ENCODE results near the gene BTBD16. TPM values are rescaled to one million over a fixed set of nuclear protein-coding genes. Genes with fewer than 3 reads are reported as not detected.

Gene BTBD16
- total RNA-seq, 1 experiment from 2014 or later, result 0.45 TPM

GRCh38 chr10:122292376-122292775 is 21.3 kb downstream of the BTBD16 start:
- DNase-seq (ENCODE audit: extremely low read depth, low read depth), result no peak

- no peak for DNase-seq (ENCODE audit: extremely low read depth, low read depth)
Observed at GRCh38 chr10:122293156-122293960, 22.3 kb downstream of the BTBD16 start.

- no peak for DNase-seq (ENCODE audit: extremely low read depth, low read depth)
Observed at GRCh38 chr10:122293961-122294380, 22.9 kb downstream of the BTBD16 start.

- DNase-seq (ENCODE audit: extremely low read depth, low read depth), result no peak
Observed at GRCh38 chr10:122294511-122295450, 23.7 kb downstream of the BTBD16 start.

GRCh38 chr10:122295451-122295809 is 24.3 kb downstream of the BTBD16 start:
- DNase-seq (ENCODE audit: extremely low read depth, low read depth), result no peak

GRCh38 chr10:122296363-122297120 is 25.4 kb downstream of the BTBD16 start:
- no peak for DNase-seq (ENCODE audit: extremely low read depth, low read depth)

- DNase-seq (ENCODE audit: extremely low read depth, low read depth), result no peak
Observed at GRCh38 chr10:122297583-122297982, 26.5 kb downstream of the BTBD16 start.

GRCh38 chr10:122298206-122298597 is 27.1 kb downstream of the BTBD16 start:
- DNase-seq (ENCODE audit: extremely low read depth, low read depth), result no peak

- DNase-seq (ENCODE audit: extremely low read depth, low read depth), result peak; percentile 80
Observed at GRCh38 chr10:122298598-122299301, 27.7 kb downstream of the BTBD16 start.

GRCh38 chr10:122299423-122300075 is 28.5 kb downstream of the BTBD16 start:
- DNase-seq (ENCODE audit: extremely low read depth, low read depth), result no peak

- peak; percentile 38 for DNase-seq (ENCODE audit: extremely low read depth, low read depth)
Observed at GRCh38 chr10:122301055-122301810, 30.1 kb downstream of the BTBD16 start.

- DNase-seq (ENCODE audit: extremely low read depth, low read depth), result no peak
Observed at GRCh38 chr10:122301811-122302115, 30.7 kb downstream of the BTBD16 start.

- no peak for DNase-seq (ENCODE audit: extremely low read depth, low read depth)
Observed at GRCh38 chr10:122302315-122302714, 31.2 kb downstream of the BTBD16 start.

GRCh38 chr10:122303271-122304053 is 32.4 kb downstream of the BTBD16 start:
- DNase-seq (ENCODE audit: extremely low read depth, low read depth), result no peak

GRCh38 chr10:122304054-122304579 is 33.0 kb downstream of the BTBD16 start:
- no peak for DNase-seq (ENCODE audit: extremely low read depth, low read depth)

- DNase-seq (ENCODE audit: extremely low read depth, low read depth), result no peak
Observed at GRCh38 chr10:122306282-122306681, 35.2 kb downstream of the BTBD16 start.

- no peak for DNase-seq (ENCODE audit: extremely low read depth, low read depth)
Observed at GRCh38 chr10:122306744-122307143, 35.6 kb downstream of the BTBD16 start.

Data from NCI-H460 (cell line).